ENCODE data around the gene IZUMO2.
"Not testable (repeated sequence)": the region's sequence is repeated elsewhere in the genome, so short reads cannot be mapped to it uniquely, and the experiment has no call there.

Gene IZUMO2

GRCh38 chr19:50136603-50137365 is 26.3 kb downstream of the IZUMO2 start:
- not testable (repeated sequence) for DNase-seq (ENCODE audit: low read depth in 2 of 2)

GRCh38 chr19:50135856-50136602 is 27.1 kb downstream of the IZUMO2 start:
- not testable (repeated sequence) for DNase-seq (ENCODE audit: low read depth in 2 of 2)

- not testable (repeated sequence) for DNase-seq (ENCODE audit: low read depth in 2 of 2)
These were observed 28.0 kb downstream of the IZUMO2 start for GRCh38 chr19:50134777-50135719.

GRCh38 chr19:50133518-50134492 is 29.3 kb downstream of the IZUMO2 start:
- DNase-seq (ENCODE audit: low read depth in 2 of 2), result not testable (repeated sequence)

DNA sequence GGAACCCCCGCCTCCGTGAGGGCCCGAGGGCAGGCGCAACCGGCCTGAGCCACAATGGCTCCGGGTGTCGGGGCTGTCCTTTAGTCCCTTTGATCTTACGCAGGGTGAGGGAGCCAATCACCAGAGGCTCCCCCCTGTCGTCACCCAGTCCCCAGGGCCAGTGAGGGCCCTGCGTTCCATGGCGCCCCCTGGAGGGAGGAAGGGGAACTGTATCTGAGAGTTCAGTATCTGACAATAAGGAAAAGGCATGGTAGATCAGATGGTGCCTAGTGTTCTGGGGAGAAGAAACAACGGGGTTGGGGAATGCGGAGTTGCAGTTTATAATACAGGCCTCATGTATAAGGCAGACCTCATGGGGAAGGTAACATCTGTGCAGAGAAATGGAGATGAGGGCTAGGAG is 59.1 kb downstream of the IZUMO2 start:
- not testable (repeated sequence) for DNase-seq (ENCODE audit: low read depth in 2 of 2)

- DNase-seq (ENCODE audit: low read depth in 2 of 2), result not testable (repeated sequence)
These were observed 59.7 kb downstream of the IZUMO2 start for GRCh38 chr19:50103405-50103804.

Data from stimulated activated CD4-positive, alpha-beta T cell treated with anti-CD3 and anti-CD28 coated beads, Interleukin-1b, Interleukin-23, amount 100 ng/mL, for 1 hour (primary cell).